ENCODE data around the gene RCAN1. TPM values are rescaled to one million over a fixed set of nuclear protein-coding genes. Genes with fewer than 3 reads are reported as not detected.

The RCAN1 gene
- total and polyA plus RNA-seq, 2 of the 13 experiments (the other 11 are each of a cell fraction or from before 2014, with no cell fraction given), result 9.4 to 34.1 TPM

DNA sequence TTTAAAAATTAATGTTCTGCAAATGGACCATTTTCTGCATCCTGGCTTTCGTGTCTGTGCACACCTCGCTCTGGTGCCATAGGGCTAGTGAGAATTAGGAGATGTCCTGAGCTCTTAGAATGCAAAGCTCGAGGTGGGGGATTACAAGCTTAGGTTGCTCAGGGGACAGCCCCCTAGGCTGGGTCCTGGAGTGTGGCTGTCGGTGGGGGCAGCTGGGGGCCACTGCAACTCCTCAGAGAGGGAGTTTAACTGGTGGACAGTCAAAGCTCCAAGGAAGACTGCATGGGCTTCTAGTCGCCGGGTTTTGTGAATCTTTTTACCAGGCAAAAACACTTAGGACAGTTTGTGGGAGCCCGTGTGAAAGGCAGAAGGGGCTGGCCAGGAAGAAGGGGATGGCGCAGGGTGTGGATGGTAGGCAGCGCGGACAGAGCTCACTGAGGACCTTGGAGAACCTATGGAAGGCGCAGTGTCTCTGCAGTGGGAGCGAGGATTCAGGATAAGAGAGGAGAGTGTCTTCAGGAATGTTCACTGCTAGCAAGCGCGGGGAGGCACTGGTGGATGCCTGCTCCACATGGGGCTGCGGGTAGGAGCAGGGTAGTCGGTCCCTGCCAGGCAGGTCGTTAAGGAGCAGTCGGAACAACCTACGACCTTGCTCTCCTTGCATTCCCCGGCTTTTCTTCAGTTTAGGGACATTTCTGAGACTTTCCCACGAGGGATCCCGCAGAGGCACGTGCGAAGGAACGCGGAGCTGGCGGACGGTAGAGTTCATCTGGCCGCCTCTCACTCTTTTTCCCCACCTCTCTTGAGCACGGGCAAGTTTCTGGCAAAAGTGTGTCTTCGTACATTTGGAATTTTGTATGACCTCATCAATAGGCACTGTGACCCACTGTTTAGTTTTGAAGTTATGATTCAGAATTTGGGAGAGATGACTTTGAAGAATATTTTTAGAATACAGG, 90.0 kb downstream of the RCAN1 start (continued):
- TF ChIP-seq THAP9 (CRISPR knock-in tag; IDR thresholded peaks at IDR 0.05; ENCODE audit: borderline replicate concordance) (0 out of 2 replicates have a peak, but pooled peaks have one; percentile 30), NFKB2 (CRISPR knock-in tag; IDR thresholded peaks at IDR 0.05; ENCODE audit: borderline replicate concordance) (peak; percentile 25; the same call in 1 of the 2 replicates), SRSF9 (IDR thresholded peaks at IDR 0.05; ENCODE audit: borderline replicate concordance, insufficient read depth, low read depth, low read length, poor library complexity, severe bottlenecking) (no peak), LCORL (IDR thresholded peaks at IDR 0.05) (no peak), LCORL (CRISPR knock-in tag; IDR thresholded peaks at IDR 0.05) (no peak), POLR2G (IDR thresholded peaks at IDR 0.05; ENCODE audit: low read depth, low read length) (peak; percentile 38), TAF1 (CRISPR knock-in tag; IDR thresholded peaks at IDR 0.05) (peak; percentile 15; the same call in 1 of the 2 replicates), NR2F2 (IDR thresholded peaks at IDR 0.05; ENCODE audit: borderline replicate concordance, low read depth) (no peak), ZNF660 (CRISPR knock-in tag; IDR thresholded peaks at IDR 0.05; ENCODE audit: borderline replicate concordance, low read depth) (no peak), BRD4 (CRISPR knock-in tag; IDR thresholded peaks at IDR 0.05) (no peak), AGO2 (optimal IDR thresholded peaks at IDR 0.05; ENCODE audit: low read depth, low read length) (peak; percentile 50), ZNF547 (CRISPR knock-in tag; IDR thresholded peaks at IDR 0.05) (0 out of 2 replicates have a peak, but pooled peaks have one; percentile 26), ZNF335 (CRISPR knock-in tag; IDR thresholded peaks at IDR 0.05) (no peak), ZNF33B (CRISPR knock-in tag; IDR thresholded peaks at IDR 0.05) (no peak)

All from HepG2 (cell line).